ENCODE results near the gene CREB5.

GRCh38 chr7:28389504-28390395, 22.6 kb upstream of the CREB5 start:
- TF ChIP-seq CTCF (IDR thresholded peaks at IDR 0.05) (peak; percentile 39 to 74 (median 65)), POLR2A (IDR thresholded peaks at IDR 0.05) (no peak)
